GM21786 (cell line): Measurements from ENCODE around the gene CDS1.
"Not testable (repeated sequence)": the region's sequence is repeated elsewhere in the genome, so short reads cannot be mapped to it uniquely, and the experiment has no call there.

Experiments used
- ATAC-seq: cut with Tn5 transposase; IDR thresholded peaks from one replicate; pipeline ENCODE4 v1.9.1; 2021; ENCODE audit not compliant: unreplicated experiment

The CDS1 gene

DNA sequence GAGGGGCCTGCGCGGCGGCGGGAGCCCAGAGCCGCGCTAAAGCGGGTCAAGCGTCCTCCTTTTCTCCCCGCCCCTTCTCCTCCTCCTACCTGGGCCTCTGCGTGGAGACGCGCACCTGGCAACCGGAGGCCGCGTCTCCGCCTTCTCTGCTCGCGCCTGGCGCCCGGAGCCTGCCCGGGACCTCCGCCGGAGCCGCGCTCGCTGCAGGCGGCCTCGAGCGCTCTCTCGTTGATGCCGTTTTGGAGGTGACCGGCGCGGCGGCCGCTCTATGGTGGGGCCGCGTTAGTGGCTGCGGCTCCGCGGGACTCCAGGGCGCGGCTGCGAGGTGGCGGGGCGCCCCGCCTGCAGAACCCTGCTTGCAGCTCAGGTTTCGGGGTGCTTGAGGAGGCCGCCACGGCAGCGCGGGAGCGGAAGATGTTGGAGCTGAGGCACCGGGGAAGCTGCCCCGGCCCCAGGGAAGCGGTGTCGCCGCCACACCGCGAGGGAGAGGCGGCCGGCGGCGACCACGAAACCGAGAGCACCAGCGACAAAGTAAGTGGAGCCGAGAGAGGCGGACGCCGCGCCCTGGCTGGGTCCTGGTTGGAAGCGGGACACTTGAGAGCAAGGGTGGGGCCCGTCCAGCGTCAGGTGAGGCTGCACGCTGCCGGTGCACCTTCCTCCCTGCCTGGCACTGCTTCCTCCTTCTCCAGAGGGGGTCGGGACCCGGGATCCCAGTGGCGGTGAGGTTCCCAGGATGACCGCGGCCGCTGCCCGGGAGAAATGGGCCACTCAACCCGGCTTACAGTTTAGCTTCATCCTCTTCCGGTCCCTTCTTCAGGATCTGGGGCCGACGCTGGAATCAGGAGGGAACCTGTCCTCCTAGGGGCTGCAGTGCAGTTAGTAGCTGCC is at the start of gene CDS1:
TSS of gene CDS1 (plus strand) at position 140 of the 888 bp plus-strand sequence. CDS start at position 415, 275 bp downstream.
- peak; percentile 43 for ATAC-seq

DNA sequence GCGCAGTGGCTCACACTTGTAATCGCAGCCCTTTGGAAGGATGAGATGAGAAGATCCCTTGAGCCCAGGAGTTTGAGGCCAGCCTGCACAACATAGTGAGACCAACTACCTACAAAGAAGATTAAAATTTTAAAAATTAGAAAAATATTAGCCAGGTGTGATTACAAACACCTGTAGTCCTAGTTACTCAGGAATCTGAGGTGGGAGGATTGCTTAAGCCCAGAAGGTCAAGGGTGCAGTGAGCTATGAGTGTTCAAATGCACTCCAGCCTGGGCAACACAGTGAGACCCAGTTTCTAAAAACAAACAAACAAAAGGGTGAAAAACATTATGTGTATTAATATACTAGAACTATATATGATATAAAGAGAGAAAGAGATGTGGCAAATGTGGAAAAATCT is 47.0 kb upstream of the CDS1 start:
- no peak for ATAC-seq

DNA sequence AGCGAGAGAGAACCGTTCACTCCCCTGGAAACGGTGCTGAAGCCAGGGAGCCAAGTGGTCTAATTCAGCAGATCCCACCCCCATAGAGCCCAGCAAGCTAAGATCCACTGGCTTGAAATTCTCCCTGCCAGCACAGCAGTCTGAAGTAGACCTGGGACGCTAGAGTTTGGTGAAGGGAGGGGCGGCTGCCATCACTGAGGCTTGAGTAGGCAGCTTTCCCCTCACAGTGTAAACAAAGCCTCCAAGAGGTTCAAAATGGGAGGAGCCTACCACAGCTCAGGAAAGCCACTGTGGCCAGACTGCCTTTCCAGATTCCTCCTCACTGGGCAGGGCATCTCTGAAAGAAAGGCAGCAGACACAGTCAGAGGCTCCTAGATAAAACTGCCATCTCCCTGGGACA is 37.8 kb upstream of the CDS1 start:
- no peak for ATAC-seq

DNA sequence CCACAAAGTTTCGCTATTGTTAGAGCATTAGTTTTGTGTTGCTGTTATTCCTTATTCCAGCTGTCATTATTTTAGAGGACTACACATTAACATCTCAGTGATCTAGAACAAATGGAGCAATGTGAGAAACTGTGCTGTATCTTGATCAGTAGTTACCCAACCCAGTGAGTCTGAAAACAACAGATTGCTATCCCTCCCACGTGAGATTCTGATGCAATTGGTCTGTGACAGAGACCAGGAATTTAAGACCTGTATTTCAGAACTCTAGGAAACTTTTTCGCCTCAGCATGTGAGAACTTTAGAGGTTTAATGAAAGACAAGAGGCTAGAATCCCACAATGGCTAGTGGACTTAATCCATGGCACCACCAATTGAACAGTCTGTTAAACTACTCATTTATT is 35.7 kb upstream of the CDS1 start:
- ATAC-seq, result no peak

DNA sequence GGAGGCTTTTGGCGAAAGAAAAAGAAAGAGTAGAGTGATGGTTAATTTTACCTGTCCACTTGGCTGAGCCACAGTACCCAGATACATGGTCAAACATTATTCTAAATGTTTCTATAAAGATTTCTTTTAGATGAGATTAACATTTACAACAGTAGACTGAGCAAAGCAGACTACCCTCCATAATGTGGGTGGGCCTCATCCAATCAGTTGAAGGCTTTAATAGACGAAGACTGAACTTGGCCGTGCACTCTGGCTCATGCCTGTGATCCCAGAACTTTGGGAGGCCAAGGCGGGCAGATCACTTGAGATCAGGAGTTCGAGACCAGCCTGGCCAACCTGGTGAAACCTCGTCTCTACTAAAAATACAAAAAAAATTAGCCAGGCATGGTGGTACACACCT is 33.7 kb upstream of the CDS1 start:
- ATAC-seq, result not testable (repeated sequence)

DNA sequence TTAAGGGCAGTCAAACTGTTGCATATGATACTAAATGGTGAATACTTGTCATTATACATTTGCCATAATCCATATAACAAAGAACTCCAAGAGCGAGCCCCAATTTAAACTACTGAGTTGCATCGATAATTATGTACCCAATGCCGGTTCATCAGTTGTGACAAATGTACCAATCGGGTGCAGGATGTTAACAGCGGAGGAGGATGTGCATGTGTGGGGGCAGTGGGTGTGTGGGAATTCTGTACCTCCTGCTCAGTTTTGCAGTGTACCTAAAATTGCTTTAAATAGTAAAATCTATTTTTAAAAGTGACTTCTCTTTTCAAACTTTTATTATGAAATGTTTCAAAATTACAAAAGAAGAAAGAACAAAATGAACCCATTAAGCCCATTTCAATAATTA is 20.8 kb upstream of the CDS1 start:
- ATAC-seq, result no peak

DNA sequence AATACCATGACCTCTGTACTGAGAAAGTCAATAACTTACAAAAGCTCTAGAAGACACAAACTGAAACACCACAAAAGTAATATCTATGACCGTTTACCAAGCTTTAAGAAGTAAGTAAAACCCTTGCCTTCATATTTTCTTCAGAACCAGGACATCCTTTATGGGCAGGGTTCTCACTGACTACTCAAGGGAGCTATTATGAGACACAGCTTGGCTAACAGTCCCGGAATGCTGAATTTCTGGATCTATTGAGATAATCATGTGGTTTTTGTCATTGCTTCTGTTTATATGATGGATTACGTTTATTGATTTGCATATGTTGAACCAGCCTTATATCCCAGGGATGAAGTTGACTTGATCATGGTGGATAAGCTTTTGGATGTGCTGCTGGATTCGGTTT is 19.9 kb upstream of the CDS1 start:
- ATAC-seq, result no peak

DNA sequence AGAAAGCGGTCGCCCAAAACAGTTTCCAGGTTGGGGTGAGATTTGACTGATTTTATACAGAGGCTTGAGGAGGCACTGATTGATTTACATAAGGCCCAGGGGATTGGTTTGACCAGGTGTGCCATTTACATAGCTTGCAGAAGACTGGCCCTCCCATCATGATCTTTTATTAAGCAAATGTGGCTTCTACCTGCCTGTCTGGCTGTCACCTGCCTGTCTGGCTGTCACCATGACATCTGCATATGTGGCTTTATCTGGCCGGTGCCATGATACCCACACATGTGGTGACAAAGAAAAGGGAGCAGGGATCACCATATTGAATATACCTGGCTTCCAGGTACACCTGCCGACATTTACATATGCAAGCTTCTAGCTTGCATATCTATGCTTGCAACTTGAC is 17.0 kb upstream of the CDS1 start:
- no peak for ATAC-seq

DNA sequence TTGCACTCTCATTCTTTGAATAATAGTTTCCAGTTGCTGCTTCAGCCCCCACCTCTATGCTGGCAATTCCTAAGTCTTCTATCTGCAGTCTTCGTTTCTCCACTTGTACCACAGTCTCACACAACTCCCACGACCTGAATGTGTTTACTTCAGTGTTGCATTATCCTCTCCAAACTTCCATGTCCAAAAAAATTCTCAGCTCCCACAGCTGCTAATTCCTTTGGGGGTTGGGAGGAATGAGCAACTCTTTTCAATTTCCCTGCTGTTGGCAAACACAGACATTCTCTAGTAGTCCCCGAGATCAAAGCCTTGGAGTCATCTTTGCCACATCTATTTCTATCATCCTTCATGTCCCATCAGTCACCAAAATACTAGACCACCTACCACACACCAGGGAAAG is 14.4 kb upstream of the CDS1 start:
- no peak for ATAC-seq

DNA sequence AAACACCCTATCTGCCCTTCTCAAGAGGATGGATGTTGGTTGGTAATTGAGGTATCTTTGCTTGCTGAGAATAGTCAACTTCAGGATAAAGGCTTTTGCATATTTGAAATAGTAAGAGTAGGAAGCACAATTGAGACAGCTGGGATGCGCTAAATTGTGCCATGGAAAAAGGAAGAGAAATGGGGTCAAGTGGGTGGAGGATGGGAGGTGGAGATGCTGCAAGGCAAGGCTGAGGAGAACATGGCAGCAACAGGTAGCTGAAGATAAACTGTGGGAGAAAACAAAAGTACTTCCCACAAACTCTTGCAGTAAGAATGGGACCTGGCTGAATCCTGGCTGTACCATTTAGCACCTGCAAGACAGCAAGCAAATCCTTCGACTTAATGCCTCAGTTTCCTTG is 13.9 kb upstream of the CDS1 start:
- no peak for ATAC-seq

DNA sequence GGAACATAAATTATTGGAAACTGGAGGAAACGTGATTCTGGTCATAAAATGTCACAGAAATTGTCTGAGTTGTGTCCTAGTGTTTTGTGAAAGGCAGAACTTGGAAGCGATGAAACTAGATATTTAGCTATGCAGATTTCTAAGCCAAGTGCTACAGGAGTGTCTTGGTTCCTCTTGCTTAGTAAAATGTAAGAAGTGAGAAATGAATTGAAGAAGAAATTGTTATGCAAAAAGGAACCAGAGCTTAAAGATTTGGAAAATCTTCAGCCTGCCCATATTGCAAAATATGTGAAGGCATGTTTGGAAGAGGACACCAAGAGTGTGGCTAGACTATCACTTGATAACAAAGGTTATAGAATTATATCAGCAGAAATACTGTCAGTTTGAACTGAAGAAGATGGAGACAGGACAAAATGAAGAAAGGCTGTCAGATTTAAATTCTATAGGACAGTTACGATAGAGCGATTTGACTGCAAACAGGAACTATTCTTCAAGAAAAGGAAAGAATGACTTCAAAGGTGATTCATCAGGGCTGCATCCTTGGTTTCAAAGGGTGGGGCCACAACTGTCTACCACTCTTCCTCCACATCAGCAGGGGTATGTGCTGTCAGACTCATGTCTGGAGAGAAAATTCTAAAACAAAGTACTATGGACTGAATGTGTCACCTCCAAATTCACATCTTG is 9.4 kb upstream of the CDS1 start:
- no peak for ATAC-seq

DNA sequence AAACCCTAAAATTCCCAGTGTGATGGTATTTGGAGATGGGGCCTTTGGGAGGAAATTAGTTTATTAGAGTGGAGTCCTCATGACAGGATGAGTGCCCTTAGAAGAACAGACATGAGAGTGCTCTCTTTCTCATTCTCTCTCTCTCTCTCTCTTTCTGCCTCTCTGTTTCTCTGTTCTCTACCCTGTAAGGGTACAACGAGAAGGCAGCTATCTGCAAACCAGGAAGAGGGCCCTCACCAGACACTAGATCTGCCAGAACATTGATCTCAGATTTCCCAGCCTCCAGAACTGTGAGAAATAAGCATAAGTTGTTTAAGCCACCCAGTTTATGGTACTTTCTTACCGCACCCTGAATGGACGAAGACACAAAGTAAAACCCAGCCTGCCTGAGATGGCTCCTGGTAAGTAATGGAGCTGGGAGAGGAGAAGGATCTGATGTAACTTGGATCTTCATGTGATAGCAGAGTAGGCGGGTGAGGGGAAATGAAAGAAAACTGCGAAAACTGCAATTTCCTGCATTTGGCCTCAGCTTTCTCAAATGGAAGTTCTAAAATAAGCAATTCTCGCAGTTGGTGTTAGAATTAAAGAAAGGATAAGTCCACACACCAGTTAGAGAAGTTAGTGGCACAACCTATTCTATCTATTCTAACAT is 8.7 kb upstream of the CDS1 start:
- no peak for ATAC-seq

DNA sequence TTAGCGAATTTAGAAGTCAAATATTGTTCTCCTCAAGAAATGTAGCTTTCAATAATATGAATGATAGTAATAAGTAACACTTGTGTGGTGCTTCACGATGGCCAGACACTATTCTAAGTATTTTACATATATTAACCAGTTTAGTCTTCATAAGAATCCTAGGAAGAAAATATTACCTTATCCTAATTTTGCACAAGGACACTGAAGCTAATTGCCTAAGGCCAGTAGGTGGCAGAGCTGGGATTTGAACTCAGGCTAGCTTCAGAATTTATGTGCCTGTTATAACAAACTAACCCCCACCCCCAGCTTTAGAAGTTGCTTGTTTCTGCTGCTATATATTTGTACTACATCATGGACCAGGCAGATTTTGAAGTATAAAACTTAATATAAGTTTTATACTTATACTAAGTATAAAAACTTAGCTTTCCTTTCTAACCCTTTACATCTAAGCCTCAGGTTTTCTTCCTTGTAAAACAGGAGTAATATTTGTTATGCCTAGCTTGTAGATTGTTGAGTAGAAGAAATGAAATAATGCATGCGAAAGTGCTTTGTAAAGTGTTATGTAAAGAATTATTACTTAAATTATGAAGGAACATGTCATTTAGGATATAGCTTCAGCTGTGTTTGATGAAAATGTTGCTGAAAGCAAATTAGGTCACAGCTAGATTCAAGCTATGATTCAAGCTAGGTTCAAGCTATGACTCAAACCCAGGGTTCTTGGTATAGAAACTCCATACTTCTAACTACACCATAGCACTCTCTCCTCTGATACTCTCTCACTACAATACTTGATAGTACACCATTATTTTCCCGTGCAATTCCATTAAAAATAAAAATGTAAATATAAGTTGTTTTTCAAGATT is 4.2 kb upstream of the CDS1 start:
- no peak for ATAC-seq

DNA sequence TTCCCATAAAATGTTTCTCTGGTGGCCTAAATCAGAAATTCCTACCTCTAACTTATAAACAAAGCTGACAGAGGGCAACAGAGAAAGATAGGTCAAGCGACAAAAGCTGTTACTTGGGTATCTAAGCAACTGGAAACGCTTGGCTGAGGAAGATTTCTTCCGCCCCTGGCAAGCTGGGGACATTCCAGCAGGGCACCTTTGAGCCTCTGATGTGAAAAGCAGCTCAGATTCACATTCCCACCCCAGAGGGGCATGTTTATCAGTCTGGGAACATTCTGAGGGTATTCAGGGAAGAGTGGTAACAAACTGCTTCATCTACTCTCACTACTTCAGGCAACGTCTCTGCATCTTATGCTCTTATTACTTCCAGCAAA is 3.5 kb upstream of the CDS1 start:
- no peak for ATAC-seq

DNA sequence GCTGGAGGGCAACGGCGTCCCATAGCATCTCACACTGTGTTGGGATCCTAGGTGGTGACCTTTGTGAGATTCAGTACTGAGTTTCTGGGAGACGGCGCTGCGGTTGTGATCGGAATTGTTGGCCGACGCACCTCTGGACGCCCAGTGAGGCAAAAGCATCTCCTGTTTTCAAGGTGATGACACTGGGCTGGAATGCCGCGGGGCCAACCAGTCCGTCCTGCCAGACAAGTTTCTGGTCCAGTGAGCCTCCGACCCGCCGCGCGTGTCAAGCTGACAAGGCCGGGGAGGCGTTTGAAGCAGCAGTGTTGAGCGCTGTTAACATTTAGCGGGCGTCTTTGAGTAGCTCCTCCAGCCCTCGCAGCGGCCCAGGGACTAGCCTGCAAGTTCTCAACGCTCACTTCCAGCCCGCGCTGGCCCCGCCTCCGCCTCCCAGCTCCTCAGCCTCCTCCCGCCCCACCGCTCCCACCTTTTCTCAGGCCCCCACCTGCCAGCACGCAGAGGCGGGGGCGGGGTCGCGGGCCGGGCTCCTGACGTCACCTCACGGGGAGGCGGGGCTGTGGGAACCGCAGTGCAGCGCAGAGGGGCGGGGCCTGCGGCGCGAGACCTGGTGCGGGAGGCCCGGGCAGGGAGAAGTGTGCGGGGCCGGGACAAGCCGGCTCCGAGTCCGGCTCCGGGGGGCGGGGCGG is 482 bp upstream of the CDS1 start:
- peak; percentile 78 for ATAC-seq

DNA sequence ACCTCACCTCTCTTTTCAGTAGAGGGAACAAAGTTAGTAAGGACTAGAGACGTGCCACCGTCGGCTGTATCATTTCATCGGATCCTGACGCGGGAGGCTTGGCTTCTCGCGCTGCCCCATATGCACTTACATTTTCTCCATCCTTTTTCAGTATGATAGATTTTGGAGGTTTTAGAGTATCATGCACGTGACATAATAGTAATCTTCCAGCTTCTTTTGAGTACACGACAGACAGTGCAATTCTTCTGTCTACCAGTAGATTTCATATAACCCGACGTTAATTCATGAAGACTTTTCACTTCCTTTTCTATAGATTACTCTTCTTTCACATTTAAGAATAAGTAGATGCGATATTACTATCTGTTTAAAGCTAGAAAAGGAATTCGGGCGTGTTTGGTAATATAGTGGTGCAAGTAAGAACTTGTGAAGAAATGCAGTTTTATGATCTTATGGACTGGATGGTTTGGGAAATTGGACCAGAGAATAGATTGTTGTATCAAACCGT is 1.0 kb downstream of the CDS1 start:
- ATAC-seq, result no peak

DNA sequence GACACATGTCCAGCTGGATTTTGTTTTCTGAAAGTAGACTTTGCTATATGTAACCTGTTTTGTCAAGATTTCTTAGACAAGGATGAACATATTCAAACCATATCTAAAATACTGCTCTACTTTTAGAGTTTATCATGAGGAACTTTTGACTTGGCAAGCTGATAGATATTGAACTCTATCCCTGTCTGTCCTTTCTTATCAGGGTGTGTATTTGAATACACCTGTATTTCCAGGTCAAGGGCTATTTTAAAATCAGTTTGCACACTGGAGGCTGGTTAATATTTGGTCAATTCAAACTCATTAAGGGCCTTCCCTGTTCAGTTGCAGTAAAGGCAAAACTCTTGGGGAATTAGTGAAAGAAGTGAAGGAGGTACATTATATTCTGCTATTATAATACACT is 2.3 kb downstream of the CDS1 start:
- ATAC-seq, result no peak

DNA sequence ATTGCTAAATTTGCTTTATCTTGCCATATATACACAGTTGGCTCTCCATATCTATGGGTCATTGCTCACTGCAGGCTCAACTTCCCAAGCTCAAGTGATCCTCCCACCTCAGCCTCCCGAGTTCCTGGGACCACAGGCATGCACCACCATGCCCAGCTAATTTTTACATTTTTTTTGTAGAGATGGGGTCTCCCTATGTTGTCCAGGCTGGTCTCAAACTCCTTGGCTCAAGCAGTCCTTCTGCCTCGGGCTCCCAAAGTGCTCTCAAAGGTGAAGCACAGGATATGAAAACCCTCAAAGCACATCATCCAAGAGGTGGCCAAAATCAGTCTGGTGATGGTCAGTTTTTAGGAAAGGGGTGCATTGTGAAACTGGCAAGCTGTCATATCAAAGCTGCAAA is 11.8 kb downstream of the CDS1 start:
- ATAC-seq, result no peak

DNA sequence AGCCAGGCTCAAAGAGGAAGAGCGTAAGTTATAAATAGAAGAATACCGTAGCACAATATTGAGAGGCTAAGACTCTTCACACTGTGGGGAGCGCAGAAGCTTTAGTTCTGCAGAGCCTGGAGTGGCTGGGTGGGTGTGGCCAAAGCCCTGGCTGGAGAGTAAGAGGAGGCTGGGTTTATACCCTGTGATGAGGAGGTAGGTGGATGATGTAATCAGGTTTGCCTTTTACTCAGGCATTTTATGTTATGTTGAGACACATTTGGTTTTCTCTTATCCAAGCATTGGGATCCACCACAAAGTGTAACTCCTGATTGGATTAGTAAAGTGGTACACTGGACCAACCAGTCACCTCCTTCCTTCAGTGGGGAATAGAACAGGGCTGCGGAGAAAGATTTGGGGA is 13.9 kb downstream of the CDS1 start:
- no peak for ATAC-seq

DNA sequence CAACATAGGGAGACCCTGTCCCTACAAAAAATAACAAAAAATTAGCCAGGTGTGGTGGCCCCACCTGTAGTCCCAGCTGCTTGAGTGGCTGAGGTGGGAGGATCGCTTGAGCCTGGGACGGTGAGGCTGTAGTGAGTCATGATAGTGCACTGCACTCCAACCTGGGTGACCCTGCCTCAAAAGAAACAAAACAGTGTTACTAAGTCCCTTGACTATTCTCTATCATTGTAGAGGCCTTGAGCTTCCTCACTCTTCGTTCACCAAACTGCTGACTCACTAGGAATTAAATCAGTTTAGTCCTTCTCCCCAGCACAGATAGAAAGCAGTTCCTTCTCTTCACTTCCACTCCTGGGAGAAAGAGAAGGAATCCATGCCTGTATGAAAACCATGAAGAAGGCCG is 14.5 kb downstream of the CDS1 start:
- ATAC-seq, result no peak
